ENCODE results near the gene DAGLA.

DNA sequence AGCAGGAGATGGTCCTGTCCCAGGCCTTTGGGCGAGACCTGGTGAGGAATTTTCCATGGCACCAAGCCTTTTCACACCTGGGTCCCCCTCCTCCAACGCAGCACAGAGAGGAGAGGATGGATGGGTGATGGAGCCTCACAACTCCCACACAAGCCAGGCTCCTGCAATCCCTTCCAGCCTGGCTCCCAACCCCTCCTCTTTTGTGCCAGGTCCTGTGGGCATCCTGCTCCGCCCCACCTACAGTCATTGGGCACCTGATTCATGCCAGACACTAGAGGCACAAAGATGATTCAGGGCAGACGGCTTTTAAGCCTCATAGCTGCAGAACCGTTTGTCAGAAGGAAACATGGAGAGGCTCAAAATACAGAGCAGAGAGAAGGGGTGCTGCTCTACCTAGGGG is 56.1 kb downstream of the DAGLA start:
- TF ChIP-seq, protein P1, sequence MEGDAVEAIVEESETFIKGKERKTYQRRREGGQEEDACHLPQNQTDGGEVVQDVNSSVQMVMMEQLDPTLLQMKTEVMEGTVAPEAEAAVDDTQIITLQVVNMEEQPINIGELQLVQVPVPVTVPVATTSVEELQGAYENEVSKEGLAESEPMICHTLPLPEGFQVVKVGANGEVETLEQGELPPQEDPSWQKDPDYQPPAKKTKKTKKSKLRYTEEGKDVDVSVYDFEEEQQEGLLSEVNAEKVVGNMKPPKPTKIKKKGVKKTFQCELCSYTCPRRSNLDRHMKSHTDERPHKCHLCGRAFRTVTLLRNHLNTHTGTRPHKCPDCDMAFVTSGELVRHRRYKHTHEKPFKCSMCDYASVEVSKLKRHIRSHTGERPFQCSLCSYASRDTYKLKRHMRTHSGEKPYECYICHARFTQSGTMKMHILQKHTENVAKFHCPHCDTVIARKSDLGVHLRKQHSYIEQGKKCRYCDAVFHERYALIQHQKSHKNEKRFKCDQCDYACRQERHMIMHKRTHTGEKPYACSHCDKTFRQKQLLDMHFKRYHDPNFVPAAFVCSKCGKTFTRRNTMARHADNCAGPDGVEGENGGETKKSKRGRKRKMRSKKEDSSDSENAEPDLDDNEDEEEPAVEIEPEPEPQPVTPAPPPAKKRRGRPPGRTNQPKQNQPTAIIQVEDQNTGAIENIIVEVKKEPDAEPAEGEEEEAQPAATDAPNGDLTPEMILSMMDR (conservative IDR thresholded peaks at IDR 0.05), result no peak
- TF ChIP-seq ZFX (IDR thresholded peaks at IDR 0.05), result no peak
